Endothelial cell of umbilical vein (primary cell): ENCODE data around the gene PSMC4. TPM values are rescaled to one million over a fixed set of nuclear protein-coding genes. Genes with fewer than 3 reads are reported as not detected.

ENCODE experiments used
- BruUV-seq: library from RNA; stranded (reverse); fragments of 400-500 nt; replicated peaks from 2 replicates; lab custom pipeline; 2021; lab: Mats Ljungman, UMichigan
- CTCF ChIA-PET: fragments of 300-600, 350-600 bp; sonication (Branson Sonifier 250); formaldehyde crosslinking; loops from one replicate; lab custom pipeline; 2021; ENCODE audit warnings: antibody characterized with exemption, inconsistent platforms; lab: Charles Lee
- POLR2A ChIA-PET: fragments of 300-600, 350-600 bp; sonication (Branson Sonifier 250); formaldehyde crosslinking; loops from one replicate; lab custom pipeline; 2021; ENCODE audit warnings: antibody characterized with exemption, inconsistent platforms; lab: Charles Lee
- DNase-seq: peaks from one replicate; pipeline ENCODE4 v3.0.0-alpha.2; 2011; ENCODE audit warnings: low read depth, low spot score
- FAIRE-seq: peaks from 2 replicates; lab custom pipeline; 2011; peaks lifted over from hg19 to GRCh38; lab: Jason Lieb, UNC
- H2AFZ ChIP-seq: 2 replicates; pipeline ENCODE4 v1.6.0; 2012; ENCODE audit warnings: low read depth, low read length, control low read depth, inconsistent platforms
- H3K27ac ChIP-seq: 2 replicates; pipeline ENCODE4 v1.5.1; 2011; ENCODE audit warnings: low read depth, mild to moderate bottlenecking, control low read depth, low read length, moderate library complexity; ENCODE audit not compliant: insufficient read depth
- H3K27me3 ChIP-seq, 2 experiments: 2 replicates each; pipeline versions ENCODE4 v1.6.0 to v1.6.1; 2011; ENCODE audit warnings: low read length in 2 of 2, mixed read lengths in 1 of 2; ENCODE audit not compliant: control insufficient read depth in 2 of 2, insufficient read depth in 2 of 2
- H3K36me3 ChIP-seq, 2 experiments: 2 replicates in 1 of 2; 3 replicates in 1 of 2; pipeline ENCODE4 v1.5.1; 2011; ENCODE audit warnings: low read length in 2 of 2, mild to moderate bottlenecking in 1 of 2, moderate library complexity in 1 of 2; ENCODE audit not compliant: control insufficient read depth in 2 of 2, insufficient read depth in 2 of 2; ENCODE audit errors: extremely low read depth in 1 of 2
- H3K4me1 ChIP-seq: 3 replicates; pipeline ENCODE4 v1.5.1; 2011; ENCODE audit warnings: mild to moderate bottlenecking, low read length; ENCODE audit not compliant: control insufficient read depth, insufficient read depth; ENCODE audit errors: extremely low read depth
- H3K4me2 ChIP-seq: 2 replicates; pipeline ENCODE4 v1.6.1; 2011; ENCODE audit warnings: low read length, control low read depth, mixed read lengths; ENCODE audit not compliant: insufficient read depth
- H3K4me3 ChIP-seq, 3 experiments: fragments of 200-600 bp in 1 of 3; sonication (generic), shearing (Covaris generic) in 1 of 3; replicated peaks in 1 of 3; 2 replicates each; pipeline ENCODE4 v1.5.1; 2011 to 2016; ENCODE audit warnings: control low read depth in 3 of 3, low read length in 3 of 3, mild to moderate bottlenecking in 2 of 3, inconsistent platforms in 1 of 3, low read depth in 1 of 3, moderate library complexity in 1 of 3; ENCODE audit not compliant: insufficient read depth in 1 of 3
- H3K79me2 ChIP-seq: 2 replicates; pipeline ENCODE4 v1.6.0; 2012; ENCODE audit warnings: low read length, inconsistent platforms; ENCODE audit not compliant: control insufficient read depth, insufficient read depth
- H3K9ac ChIP-seq: replicated peaks from 2 replicates; pipeline ENCODE3; 2011; ENCODE audit warnings: low read length, control low read depth; ENCODE audit not compliant: insufficient read depth; ENCODE audit errors: extremely low read depth
- H3K9me1 ChIP-seq: replicated peaks from 3 replicates; pipeline ENCODE4 v1.6.0; 2011; ENCODE audit warnings: mild to moderate bottlenecking, low read length; ENCODE audit not compliant: control insufficient read depth, insufficient read depth; ENCODE audit errors: extremely low read depth
- H3K9me3 ChIP-seq: replicated peaks from 2 replicates; pipeline ENCODE4 v1.5.1; 2012; ENCODE audit warnings: low read length, inconsistent platforms; ENCODE audit not compliant: control insufficient read depth, insufficient read depth
- H4K20me1 ChIP-seq: replicated peaks from 2 replicates; pipeline ENCODE3; 2011; ENCODE audit warnings: mild to moderate bottlenecking, low read length; ENCODE audit not compliant: control insufficient read depth, insufficient read depth; ENCODE audit errors: extremely low read depth
- EZH2 ChIP-seq: IDR thresholded peaks from 2 replicates; pipeline ENCODE4 v1.6.1; 2012; ENCODE audit warnings: borderline replicate concordance, low read depth, mild to moderate bottlenecking, moderate library complexity, low read length, inconsistent platforms; ENCODE audit not compliant: severe bottlenecking
- FOS ChIP-seq: IDR thresholded peaks from 2 replicates; pipeline ENCODE4 v1.6.1; 2011; ENCODE audit warnings: mild to moderate bottlenecking, low read length, moderate library complexity, borderline replicate concordance; ENCODE audit not compliant: insufficient read depth
- GATA2 ChIP-seq: IDR thresholded peaks from 2 replicates; pipeline ENCODE4 v1.7.0; 2011; ENCODE audit warnings: low read depth, mild to moderate bottlenecking, moderate library complexity, mixed read lengths, low read length; ENCODE audit not compliant: insufficient read length, insufficient read depth
- JUN ChIP-seq: IDR thresholded peaks from 2 replicates; pipeline ENCODE4 v1.6.1; 2011; ENCODE audit warnings: borderline replicate concordance, low read depth; ENCODE audit not compliant: insufficient read length, insufficient read depth
- MYC ChIP-seq: IDR thresholded peaks from one replicate; pipeline ENCODE4 v1.6.1; 2011; ENCODE audit warnings: mild to moderate bottlenecking, low read depth, low read length
- POLR2A ChIP-seq: IDR thresholded peaks from 2 replicates; pipeline ENCODE4 v1.6.1; 2012; ENCODE audit warnings: low read depth, mild to moderate bottlenecking, control low read depth, low read length
- POLR2AphosphoS5 ChIP-seq: IDR thresholded peaks from 2 replicates; pipeline ENCODE4 v1.6.1; 2012; ENCODE audit warnings: low read depth, mild to moderate bottlenecking, control low read depth, low read length, moderate library complexity; ENCODE audit not compliant: insufficient read depth
- dilution Hi-C: fragments of 300-500 bp; cut with MboI; formaldehyde crosslinking; loops from one replicate; pipeline ENCODE4 v1.15.0; 2019; ENCODE audit warnings: low sequenced_read_pairs; ENCODE audit not compliant: extremely low pct_ligation_motif_present
- intact Hi-C: fragments of 100-400 bp; cut with micrococcal nuclease; formaldehyde crosslinking; loops from one replicate; pipeline ENCODE4 v1.10.0; 2022
- polyA plus RNA-seq, 4 experiments: library from polyadenylated mRNA; depleted of rRNA in 3 of 4; stranded (reverse) in 3 of 4; unstranded in 1 of 4; fragments of >200 nt; gene quantifications; 2 replicates each; pipeline versions ENCODE4 v1.2.1 to v1.2.3, GENCODE V29; 2011 to 2012; ENCODE audit warnings: missing spikeins in 1 of 4
- total RNA-seq: library from RNA; stranded (reverse); gene quantifications from 2 replicates; pipeline ENCODE4 v1.2.3, GENCODE V29; 2021
- TF ChIP-seq, protein P1 (sequence below): IDR thresholded peaks from 2 replicates; pipeline ENCODE4 v1.6.1; 2011; ENCODE audit not compliant: insufficient read depth, insufficient read length
- TF ChIP-seq, protein P2 (sequence below), 2 donors: IDR thresholded peaks; 1 replicate in 1 of 2; 2 replicates in 1 of 2; pipeline ENCODE4 v1.5.1; 2011; ENCODE audit warnings: low read length in 2 of 2, mild to moderate bottlenecking in 2 of 2, moderate library complexity in 2 of 2, control low read depth in 1 of 2, inconsistent platforms in 1 of 2, low read depth in 1 of 2; ENCODE audit not compliant: insufficient read depth in 1 of 2; ENCODE audit errors: extremely low read depth in 1 of 2

The PSMC4 gene
- total and polyA plus RNA-seq, 2 donors (not counting 3 experiments of a cell fraction or from before 2014, with no cell fraction given) = 110 to 114 TPM

DNA sequence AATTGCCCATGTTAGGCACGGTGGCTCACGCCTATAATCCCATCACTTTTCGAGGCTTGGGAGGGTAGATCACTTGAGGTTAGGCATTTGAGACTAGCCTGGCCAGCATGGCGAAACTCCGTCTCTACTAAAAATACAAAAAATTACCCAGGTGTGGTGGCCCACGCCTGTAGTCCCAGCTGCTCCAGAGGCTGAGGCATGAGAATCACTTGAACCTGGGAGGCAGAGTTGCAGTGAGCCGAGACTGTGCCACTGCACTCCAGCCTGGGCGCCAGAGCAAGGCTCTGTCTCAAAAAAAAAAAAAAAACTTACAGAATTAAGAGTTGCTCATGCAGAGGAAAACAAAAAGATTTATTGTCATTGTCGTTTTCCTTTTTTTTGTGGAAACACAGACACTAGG lies 3.4 kb upstream of the PSMC4 start:
- intact Hi-C loops = no loop called here
- POLR2A ChIA-PET = no interaction called here
- no TSS peak for BruUV-seq

GRCh38 chr19:39968789-39969188 lies 2.2 kb upstream of the PSMC4 start:
- POLR2A ChIA-PET = no interaction called here
- Histone ChIP-seq H3K4me3 (no peak overlapping the region), H3K27me3 (no peaks in the 10 kb centered on the region), H3K4me1 (peaks cover 13% of the 10 kb centered on the region), H3K9ac (no peak overlapping the region), H3K9me1 (no peaks in the 10 kb centered on the region), H3K79me2 (peaks cover 17% of the 10 kb centered on the region), H4K20me1 (no peaks in the 10 kb centered on the region), H2AFZ (no peak overlapping the region), H3K4me2 (no peak overlapping the region), H3K36me3 (peaks cover 3 to 4% of the 10 kb centered on the region in 2 experiments), H3K27ac (no peak overlapping the region), H3K9me3 (no peaks in the 10 kb centered on the region)
- no peak for TF ChIP-seq EZH2
- TF ChIP-seq, protein P1, sequence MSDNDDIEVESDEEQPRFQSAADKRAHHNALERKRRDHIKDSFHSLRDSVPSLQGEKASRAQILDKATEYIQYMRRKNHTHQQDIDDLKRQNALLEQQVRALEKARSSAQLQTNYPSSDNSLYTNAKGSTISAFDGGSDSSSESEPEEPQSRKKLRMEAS = no peak
- TF ChIP-seq, protein P2, sequence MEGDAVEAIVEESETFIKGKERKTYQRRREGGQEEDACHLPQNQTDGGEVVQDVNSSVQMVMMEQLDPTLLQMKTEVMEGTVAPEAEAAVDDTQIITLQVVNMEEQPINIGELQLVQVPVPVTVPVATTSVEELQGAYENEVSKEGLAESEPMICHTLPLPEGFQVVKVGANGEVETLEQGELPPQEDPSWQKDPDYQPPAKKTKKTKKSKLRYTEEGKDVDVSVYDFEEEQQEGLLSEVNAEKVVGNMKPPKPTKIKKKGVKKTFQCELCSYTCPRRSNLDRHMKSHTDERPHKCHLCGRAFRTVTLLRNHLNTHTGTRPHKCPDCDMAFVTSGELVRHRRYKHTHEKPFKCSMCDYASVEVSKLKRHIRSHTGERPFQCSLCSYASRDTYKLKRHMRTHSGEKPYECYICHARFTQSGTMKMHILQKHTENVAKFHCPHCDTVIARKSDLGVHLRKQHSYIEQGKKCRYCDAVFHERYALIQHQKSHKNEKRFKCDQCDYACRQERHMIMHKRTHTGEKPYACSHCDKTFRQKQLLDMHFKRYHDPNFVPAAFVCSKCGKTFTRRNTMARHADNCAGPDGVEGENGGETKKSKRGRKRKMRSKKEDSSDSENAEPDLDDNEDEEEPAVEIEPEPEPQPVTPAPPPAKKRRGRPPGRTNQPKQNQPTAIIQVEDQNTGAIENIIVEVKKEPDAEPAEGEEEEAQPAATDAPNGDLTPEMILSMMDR (IDR thresholded peaks at IDR 0.05; ENCODE audit: extremely low read depth in 1 of 2, insufficient read depth in 1 of 2, low read depth in 1 of 2, low read length in 2 of 2) = no peak
- TF ChIP-seq GATA2 = no peak
- TF ChIP-seq POLR2A = no peak
- TF ChIP-seq MYC = no peak
- TF ChIP-seq FOS = no peak
- no peak for TF ChIP-seq JUN
- no peak for TF ChIP-seq POLR2AphosphoS5
- no TSS peak for BruUV-seq
- FAIRE-seq (no peak), DNase-seq (no peak)
- dilution Hi-C loops = no loop called here
- CTCF ChIA-PET = interaction anchor here (2.5 to 3.2 kb wide), 2 partner anchors 123 to 177 kb away, joined by 17 to 43 read pairs; partner anchors contain the start of gene FBL
- intact Hi-C loops = no loop called here

More for the DNA sequence above, 3.4 kb upstream of the PSMC4 start:
- Histone ChIP-seq H3K36me3 (peaks cover 0 to 2% of the 10 kb centered on the region in 2 experiments), H3K4me3 (no peak overlapping the region), H3K27ac (no peak overlapping the region), H3K79me2 (peaks cover 15% of the 10 kb centered on the region), H3K9me1 (no peaks in the 10 kb centered on the region), H3K9me3 (no peaks in the 10 kb centered on the region), H2AFZ (no peak overlapping the region), H3K4me1 (peaks cover 13% of the 10 kb centered on the region), H3K27me3 (no peaks in the 10 kb centered on the region), H3K9ac (no peak overlapping the region), H3K4me2 (no peak overlapping the region), H4K20me1 (no peaks in the 10 kb centered on the region)
- FAIRE-seq (no peak), DNase-seq (no peak)
- dilution Hi-C loops = no loop called here
- TF ChIP-seq POLR2A (no peak), MYC (no peak)
- CTCF ChIA-PET = no interaction called here
